SU-DHL-6 (cell line): ENCODE measurements around the gene FKBP5.
A peak's percentile ranks its signal among the peaks of the same experiment; 100 is the strongest.

Source experiments
- H2AFZ ChIP-seq: fragments of 200-600 bp; sonication (generic); 2 replicates; pipeline ENCODE4 v1.6.1; 2014; ENCODE audit warnings: low read depth, mild to moderate bottlenecking, moderate library complexity, mixed read lengths, antibody characterized with exemption, low read length; ENCODE audit not compliant: severe bottlenecking
- H3F3A ChIP-seq: fragments of 200-600 bp; shearing (Covaris generic); 2 replicates; pipeline ENCODE4 v1.6.0; 2016; ENCODE audit warnings: antibody characterized with exemption, mild to moderate bottlenecking; ENCODE audit not compliant: insufficient read depth
- H3K27ac ChIP-seq: fragments of 200-600 bp; sonication (generic); 2 replicates; pipeline ENCODE4 v1.5.1; 2016; ENCODE audit warnings: low read depth, mild to moderate bottlenecking, low read length, moderate library complexity, mixed read lengths
- H3K27me3 ChIP-seq: fragments of 200-600 bp; sonication (generic), shearing (Covaris generic); 2 replicates; pipeline ENCODE4 v1.6.0; 2014; ENCODE audit warnings: mild to moderate bottlenecking, low read length
- H3K36me3 ChIP-seq: fragments of 200-600 bp; sonication (generic); 2 replicates; pipeline ENCODE4 v1.6.1; 2014; ENCODE audit warnings: mild to moderate bottlenecking, low read length, mixed read lengths
- H3K4me2 ChIP-seq: fragments of 300-600, 200-600 bp; shearing (Covaris generic), sonication (generic); 2 replicates; pipeline ENCODE4 v1.6.0; 2014; ENCODE audit warnings: low read length, low read depth, mild to moderate bottlenecking; ENCODE audit not compliant: poor library complexity, severe bottlenecking
- H3K4me3 ChIP-seq: fragments of 200-600 bp; sonication (generic); 2 replicates; pipeline ENCODE4 v1.5.1; 2014; ENCODE audit warnings: antibody characterized with exemption, low read length, mild to moderate bottlenecking, mixed read lengths; ENCODE audit not compliant: insufficient read depth, poor library complexity, severe bottlenecking
- H3K79me2 ChIP-seq: fragments of 200-600 bp; sonication (generic); 2 replicates; pipeline ENCODE4 v1.6.1; 2014; ENCODE audit warnings: mild to moderate bottlenecking, low read length, moderate library complexity; ENCODE audit not compliant: insufficient read depth
- H3K9ac ChIP-seq: fragments of 200-600 bp; sonication (generic); 2 replicates; pipeline ENCODE4 v1.7.0; 2014; ENCODE audit warnings: mild to moderate bottlenecking, low read length
- H3K9me2 ChIP-seq: fragments of 200-600 bp; sonication (generic); replicated peaks from 2 replicates; pipeline ENCODE4 v1.6.1; 2014; ENCODE audit warnings: low read length; ENCODE audit not compliant: insufficient read depth
- H3K9me3 ChIP-seq: fragments of 200-600 bp; sonication (generic); 2 replicates; pipeline ENCODE4 v1.6.1; 2014; ENCODE audit warnings: low read length, mixed read lengths; ENCODE audit not compliant: insufficient read depth
- H4K20me1 ChIP-seq: fragments of 200-600 bp; sonication (generic); 2 replicates; pipeline ENCODE4 v1.6.1; 2014; ENCODE audit warnings: low read depth, mild to moderate bottlenecking, antibody characterized with exemption, low read length, moderate library complexity, mixed read lengths
- CTCF ChIP-seq: fragments of 200-600 bp; sonication (generic); IDR thresholded peaks from one replicate; pipeline ENCODE4 v1.5.1; 2017; ENCODE audit warnings: antibody characterized with exemption, mild to moderate bottlenecking, low read length, moderate library complexity; ENCODE audit not compliant: insufficient read depth, poor library complexity, severe bottlenecking
- EZH2phosphoT487 ChIP-seq: fragments of 200-600 bp; sonication (generic), shearing (Covaris generic); conservative IDR thresholded peaks from 2 replicates; pipeline ENCODE4 v1.6.1; 2018; ENCODE audit warnings: mild to moderate bottlenecking, antibody characterized with exemption, low read length, moderate library complexity, mixed read lengths

The FKBP5 gene

GRCh38 chr6:35687658-35688604, 784 bp downstream of the FKBP5 start:
- Histone ChIP-seq H3K9me3 (no peaks in the 10 kb centered on the region), H3K27ac (peak overlapping the region; percentile 79), H3K9me2 (no peaks in the 10 kb centered on the region), H3K4me2 (peak overlapping the region; percentile 98), H3K9ac (peak overlapping the region; percentile 87), H4K20me1 (peaks cover 20% of the 10 kb centered on the region), H3K4me3 (peak overlapping the region; percentile 73), H3K79me2 (peaks cover 54% of the 10 kb centered on the region), H3K36me3 (peaks cover 21% of the 10 kb centered on the region), H2AFZ (peak overlapping the region; percentile 1), H3K27me3 (no peaks in the 10 kb centered on the region), H3F3A (peaks cover 26% of the 10 kb centered on the region)
- TF ChIP-seq CTCF (no peak), EZH2phosphoT487 (no peak)

GRCh38 chr6:35686873-35687555, 1.7 kb downstream of the FKBP5 start:
- Histone ChIP-seq H3K27ac (peak overlapping the region; percentile 79), H3K4me3 (peak overlapping the region; percentile 73), H2AFZ (no peak overlapping the region), H3F3A (peaks cover 31% of the 10 kb centered on the region), H3K4me2 (peak overlapping the region; percentile 98), H3K9me3 (no peaks in the 10 kb centered on the region), H4K20me1 (peaks cover 26% of the 10 kb centered on the region), H3K27me3 (no peaks in the 10 kb centered on the region), H3K9me2 (no peaks in the 10 kb centered on the region), H3K36me3 (peaks cover 21% of the 10 kb centered on the region), H3K9ac (peak overlapping the region; percentile 87), H3K79me2 (peaks cover 63% of the 10 kb centered on the region)
- TF ChIP-seq EZH2phosphoT487 (no peak), CTCF (no peak)

GRCh38 chr6:35686436-35686835, 2.3 kb downstream of the FKBP5 start:
- Histone ChIP-seq H3K9me2 (no peaks in the 10 kb centered on the region), H4K20me1 (peaks cover 29% of the 10 kb centered on the region), H2AFZ (no peak overlapping the region), H3K27me3 (no peaks in the 10 kb centered on the region), H3F3A (peaks cover 31% of the 10 kb centered on the region), H3K36me3 (peaks cover 21% of the 10 kb centered on the region), H3K9me3 (no peaks in the 10 kb centered on the region), H3K9ac (peak overlapping the region; percentile 87), H3K4me2 (peak overlapping the region; percentile 98), H3K4me3 (peak overlapping the region; percentile 73), H3K79me2 (peaks cover 68% of the 10 kb centered on the region), H3K27ac (peak overlapping the region; percentile 79)
- no peak for TF ChIP-seq CTCF
- TF ChIP-seq EZH2phosphoT487 = no peak
